K562 (cell line): ENCODE results near the gene LTA4H. TPM values are rescaled to one million over a fixed set of nuclear protein-coding genes. Genes with fewer than 3 reads are reported as not detected.

Experiments
- ARID4B ChIP-seq: sonication (generic); formaldehyde crosslinking; IDR thresholded peaks from 2 replicates; pipeline ENCODE4 v1.8.0; 2022; ENCODE audit warnings: mild to moderate bottlenecking, missing genetic modification reagents
- BHLHE40 ChIP-seq: IDR thresholded peaks from 2 replicates; pipeline ENCODE4 v1.6.1; 2011; ENCODE audit warnings: low read length, improper control_type of control experiment
- BRF1 ChIP-seq: IDR thresholded peaks from 3 replicates; pipeline ENCODE4 v1.6.1; 2011; ENCODE audit warnings: borderline replicate concordance, mild to moderate bottlenecking; ENCODE audit not compliant: insufficient read length; ENCODE audit errors: extremely low read depth
- DIDO1 ChIP-seq: fragments of 450-650 bp; IDR thresholded peaks from 2 replicates; pipeline ENCODE4 v1.6.1; 2016; ENCODE audit warnings: low read depth, missing biosample characterization, missing genetic modification characterization
- ELK1 ChIP-seq: sonication (generic); formaldehyde crosslinking; IDR thresholded peaks from 2 replicates; pipeline ENCODE4 v1.8.1; 2022; ENCODE audit warnings: missing genetic modification reagents
- FOXK1 ChIP-seq: sonication (generic); formaldehyde crosslinking; IDR thresholded peaks from 2 replicates; pipeline ENCODE4 v1.8.0; 2022; ENCODE audit warnings: missing genetic modification reagents, mild to moderate bottlenecking, borderline replicate concordance
- FOXM1 ChIP-seq, 2 experiments: fragments of 450-650 bp in 1 of 2; sonication (generic) in 1 of 2; formaldehyde crosslinking in 1 of 2; IDR thresholded peaks; 2 replicates each; pipeline versions ENCODE4 v1.6.1 to v1.9.0; 2017 to 2022; ENCODE audit warnings: low read depth in 2 of 2, mild to moderate bottlenecking in 2 of 2, missing genetic modification reagents in 1 of 2, moderate library complexity in 1 of 2
- POLR2AphosphoS5 ChIP-seq: IDR thresholded peaks from 2 replicates; pipeline ENCODE4 v1.6.1; 2011; ENCODE audit warnings: mild to moderate bottlenecking, low read depth, low read length, moderate library complexity; ENCODE audit not compliant: control insufficient read depth, insufficient read depth
- polyA plus RNA-seq, 8 experiments: library from polyadenylated mRNA; depleted of rRNA in 4 of 8; stranded (reverse) in 5 of 8; unstranded in 3 of 8; fragments of >200 nt; fragmentation: Nextera tagmentation in 2 of 8; fragmentation: Illumina TruSeq in 1 of 8; extraction: Ambion mirVana in 2 of 8; extraction: Trizol in 1 of 8; gene quantifications; 2 replicates each; pipeline versions ENCODE4 v1.2.1 to v1.2.3, GENCODE V29; 2011 to 2014; ENCODE audit warnings: inconsistent platforms in 1 of 8, missing spikeins in 1 of 8
- total RNA-seq, 7 experiments: library from RNA; depleted of rRNA in 6 of 7; stranded (reverse); fragments of >200 nt in 6 of 7; fragmentation: Illumina TruSeq in 2 of 7; extraction: Trizol in 2 of 7; gene quantifications; 2 replicates each; pipeline versions ENCODE4 v1.2.1 to v1.2.3, GENCODE V29; 2011 to 2021; ENCODE audit warnings: low replicate concordance in 1 of 7
- TF ChIP-seq, protein P1 (sequence below): sonication (generic); formaldehyde crosslinking; IDR thresholded peaks from 2 replicates; pipeline ENCODE4 v1.8.1; 2023; ENCODE audit warnings: mild to moderate bottlenecking, missing genetic modification reagents
- TF ChIP-seq, protein P2 (sequence below): fragments of 250-450 bp; sonication (Bioruptor Pico); IDR thresholded peaks from 2 replicates; pipeline ENCODE4 v1.5.0; 2020; ENCODE audit warnings: mild to moderate bottlenecking, borderline replicate concordance

The LTA4H gene
- total and polyA plus RNA-seq, 9 of the 15 experiments (the other 6 are each of a cell fraction or from before 2014, with no cell fraction given) = 25.2 to 58.1 (median 40.5) TPM

DNA sequence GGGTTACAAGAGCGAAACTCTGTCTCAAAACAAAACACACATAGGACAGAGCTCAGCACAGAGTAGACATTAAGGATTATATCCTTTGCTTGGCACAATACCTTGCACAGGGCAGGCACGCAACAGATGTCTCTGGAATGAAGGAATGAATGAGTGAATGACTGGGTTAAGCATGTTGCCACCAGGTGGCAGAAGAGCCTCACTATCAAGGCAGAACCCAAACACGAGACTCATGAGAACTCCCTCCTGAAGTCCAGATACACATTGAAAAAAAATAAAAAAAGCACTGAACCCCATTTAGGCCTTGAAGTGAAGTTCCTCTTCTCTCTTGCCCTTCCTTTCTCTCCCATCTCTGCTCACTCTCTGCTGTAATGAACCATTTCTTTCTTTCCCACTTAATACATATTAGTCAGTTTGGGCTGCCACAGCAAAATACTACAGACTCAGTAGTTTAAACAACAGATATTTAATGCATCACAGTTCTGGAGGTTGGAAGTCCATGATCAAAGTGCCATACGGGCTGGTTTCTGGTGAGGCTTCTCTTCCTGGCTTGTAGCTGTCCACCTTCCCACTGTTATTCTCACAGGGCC lies 26.6 kb upstream of the LTA4H start (continued):
- TF ChIP-seq, protein P1, sequence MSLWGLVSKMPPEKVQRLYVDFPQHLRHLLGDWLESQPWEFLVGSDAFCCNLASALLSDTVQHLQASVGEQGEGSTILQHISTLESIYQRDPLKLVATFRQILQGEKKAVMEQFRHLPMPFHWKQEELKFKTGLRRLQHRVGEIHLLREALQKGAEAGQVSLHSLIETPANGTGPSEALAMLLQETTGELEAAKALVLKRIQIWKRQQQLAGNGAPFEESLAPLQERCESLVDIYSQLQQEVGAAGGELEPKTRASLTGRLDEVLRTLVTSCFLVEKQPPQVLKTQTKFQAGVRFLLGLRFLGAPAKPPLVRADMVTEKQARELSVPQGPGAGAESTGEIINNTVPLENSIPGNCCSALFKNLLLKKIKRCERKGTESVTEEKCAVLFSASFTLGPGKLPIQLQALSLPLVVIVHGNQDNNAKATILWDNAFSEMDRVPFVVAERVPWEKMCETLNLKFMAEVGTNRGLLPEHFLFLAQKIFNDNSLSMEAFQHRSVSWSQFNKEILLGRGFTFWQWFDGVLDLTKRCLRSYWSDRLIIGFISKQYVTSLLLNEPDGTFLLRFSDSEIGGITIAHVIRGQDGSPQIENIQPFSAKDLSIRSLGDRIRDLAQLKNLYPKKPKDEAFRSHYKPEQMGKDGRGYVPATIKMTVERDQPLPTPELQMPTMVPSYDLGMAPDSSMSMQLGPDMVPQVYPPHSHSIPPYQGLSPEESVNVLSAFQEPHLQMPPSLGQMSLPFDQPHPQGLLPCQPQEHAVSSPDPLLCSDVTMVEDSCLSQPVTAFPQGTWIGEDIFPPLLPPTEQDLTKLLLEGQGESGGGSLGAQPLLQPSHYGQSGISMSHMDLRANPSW (CRISPR knock-in tag) = no peak
- no peak for TF ChIP-seq DIDO1 (tag)
- TF ChIP-seq, protein P2, sequence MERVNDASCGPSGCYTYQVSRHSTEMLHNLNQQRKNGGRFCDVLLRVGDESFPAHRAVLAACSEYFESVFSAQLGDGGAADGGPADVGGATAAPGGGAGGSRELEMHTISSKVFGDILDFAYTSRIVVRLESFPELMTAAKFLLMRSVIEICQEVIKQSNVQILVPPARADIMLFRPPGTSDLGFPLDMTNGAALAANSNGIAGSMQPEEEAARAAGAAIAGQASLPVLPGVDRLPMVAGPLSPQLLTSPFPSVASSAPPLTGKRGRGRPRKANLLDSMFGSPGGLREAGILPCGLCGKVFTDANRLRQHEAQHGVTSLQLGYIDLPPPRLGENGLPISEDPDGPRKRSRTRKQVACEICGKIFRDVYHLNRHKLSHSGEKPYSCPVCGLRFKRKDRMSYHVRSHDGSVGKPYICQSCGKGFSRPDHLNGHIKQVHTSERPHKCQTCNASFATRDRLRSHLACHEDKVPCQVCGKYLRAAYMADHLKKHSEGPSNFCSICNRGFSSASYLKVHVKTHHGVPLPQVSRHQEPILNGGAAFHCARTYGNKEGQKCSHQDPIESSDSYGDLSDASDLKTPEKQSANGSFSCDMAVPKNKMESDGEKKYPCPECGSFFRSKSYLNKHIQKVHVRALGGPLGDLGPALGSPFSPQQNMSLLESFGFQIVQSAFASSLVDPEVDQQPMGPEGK (CRISPR knock-in tag) = no peak
- no peak for TF ChIP-seq BRF1
- TF ChIP-seq ELK1 (CRISPR knock-in tag) = no peak
- no peak for TF ChIP-seq ARID4B (CRISPR knock-in tag)
- no peak for TF ChIP-seq FOXM1 (IDR thresholded peaks at IDR 0.05; ENCODE audit: low read depth)
- TF ChIP-seq FOXM1 (CRISPR knock-in tag; IDR thresholded peaks at IDR 0.05; ENCODE audit: low read depth) = no peak
- TF ChIP-seq BHLHE40 = peak; percentile 69
- TF ChIP-seq FOXK1 (CRISPR knock-in tag) = no peak
- TF ChIP-seq POLR2AphosphoS5 = no peak
